ENCODE data around the gene POLR3B. TPM values are rescaled to one million over a fixed set of nuclear protein-coding genes. Genes with fewer than 3 reads are reported as not detected.

POLR3B gene
- total RNA-seq, 1 experiment from 2014 or later, result 12.9 TPM

GRCh38 chr12:106345746-106346145 lies 11.8 kb upstream of the POLR3B start:
- H3K9me3 ChIP-seq (ENCODE audit: insufficient read depth, low read depth), result no peaks in the 10 kb centered on the region; the same call in 1 of the 2 replicates
- DNase-seq, result peak; percentile 10 to 40
- no peaks in the 10 kb centered on the region for H3K27me3 ChIP-seq (ENCODE audit: insufficient read depth, low read depth)
- H3K79me2 ChIP-seq (ENCODE audit: low read depth), result no peaks in the 10 kb centered on the region
- H3K4me1 ChIP-seq (replicated peaks; ENCODE audit: insufficient read depth), result peaks cover 16% of the 10 kb centered on the region
- no peak overlapping the region for H3K27ac ChIP-seq
- CTCF ChIA-PET, result interaction anchor here (0.7 kb wide), 1 partner anchor 463 kb away, joined by 5 read pairs; no protein-coding TSS in a partner anchor
- no peaks in the 10 kb centered on the region for H3K9me2 ChIP-seq (ENCODE audit: insufficient read depth)
- H4K20me1 ChIP-seq (ENCODE audit: insufficient read depth), result peaks cover 4% of the 10 kb centered on the region; the same call in 1 of the 2 replicates
- H3K4me2 ChIP-seq, result no peak overlapping the region
- no peak overlapping the region for H2AFZ ChIP-seq
- 0 out of 2 replicates have a peak, but pooled peaks cover 9% of the 10 kb centered on the region for H3K36me3 ChIP-seq (ENCODE audit: low read depth)
- POLR2A ChIA-PET (ENCODE audit: unreplicated experiment), result no interaction called here
- intact Hi-C loops (cut with micrococcal nuclease; ENCODE audit: unreplicated experiment), result loop anchor here (5.0 kb wide), 1 partner anchor 118 kb away; no protein-coding TSS in a partner anchor
- H3F3A ChIP-seq (ENCODE audit: insufficient read depth, low read depth), result peaks cover 9% of the 10 kb centered on the region; the same call in 1 of the 2 replicates
- TF ChIP-seq EZH2 (IDR thresholded peaks at IDR 0.05; ENCODE audit: low read depth), result no peak
- peak; percentile 51; the same call in 1 of the 2 replicates for TF ChIP-seq CTCF (conservative IDR thresholded peaks at IDR 0.05)
- H3K4me3 ChIP-seq, result no peak overlapping the region
- BruUV-seq (replicated peaks), result no TSS peak

DNA sequence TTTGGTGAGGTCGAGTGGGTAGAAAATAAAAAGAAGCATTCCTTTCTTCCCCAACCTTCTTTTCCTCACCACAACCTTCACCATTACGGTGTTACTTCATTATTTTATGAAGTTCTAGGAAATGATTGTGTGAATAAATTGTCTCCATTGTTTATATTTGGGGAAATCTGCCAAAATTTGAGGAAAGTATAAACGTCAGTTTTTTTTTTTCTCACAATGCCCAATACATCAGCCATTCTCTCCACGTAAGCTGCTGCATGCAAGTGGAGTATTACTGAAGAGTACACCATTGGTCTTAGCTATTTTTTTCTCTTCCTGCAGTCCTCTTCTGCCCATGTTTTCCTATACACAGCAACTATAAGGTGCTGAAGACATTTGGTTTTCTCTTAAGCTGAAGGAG lies 9.1 kb upstream of the POLR3B start:
- Histone ChIP-seq H3K4me3 (no peak overlapping the region), H3K27me3 (ENCODE audit: insufficient read depth, low read depth) (no peaks in the 10 kb centered on the region), H3K36me3 (ENCODE audit: low read depth) (0 out of 2 replicates have a peak, but pooled peaks cover 9% of the 10 kb centered on the region), H3K79me2 (ENCODE audit: low read depth) (no peaks in the 10 kb centered on the region), H4K20me1 (ENCODE audit: insufficient read depth) (no peaks in the 10 kb centered on the region), H3K4me1 (replicated peaks; ENCODE audit: insufficient read depth) (peaks cover under 1% of the 10 kb centered on the region; the same call in 1 of the 2 replicates), H3K9me3 (ENCODE audit: insufficient read depth, low read depth) (no peaks in the 10 kb centered on the region; the same call in 1 of the 2 replicates), H3K27ac (no peak overlapping the region), H2AFZ (no peak overlapping the region), H3K4me2 (no peak overlapping the region), H3K9me2 (ENCODE audit: insufficient read depth) (no peaks in the 10 kb centered on the region), H3F3A (ENCODE audit: insufficient read depth, low read depth) (no peaks in the 10 kb centered on the region)
- no peak for DNase-seq
- POLR2A ChIA-PET (ENCODE audit: unreplicated experiment), result interaction anchor here (0.5 kb wide), 1 partner anchor 48 kb away, joined by 3 read pairs; no protein-coding TSS in a partner anchor
- TF ChIP-seq EZH2 (IDR thresholded peaks at IDR 0.05; ENCODE audit: low read depth) (no peak), CTCF (conservative IDR thresholded peaks at IDR 0.05) (no peak)
- CTCF ChIA-PET, result interaction anchor here (0.7 kb wide), 1 partner anchor 1966 kb away, joined by 5 read pairs; no protein-coding TSS in a partner anchor
- intact Hi-C loops (cut with micrococcal nuclease; ENCODE audit: unreplicated experiment), result loop anchor here (5.0 kb wide), 1 partner anchor 121 kb away; no protein-coding TSS in a partner anchor
- no TSS peak for BruUV-seq (replicated peaks)

GRCh38 chr12:106353175-106353574 lies 4.4 kb upstream of the POLR3B start:
- CTCF ChIA-PET, result no interaction called here
- Histone ChIP-seq H3K4me2 (no peak overlapping the region), H3K27ac (no peak overlapping the region), H3F3A (ENCODE audit: insufficient read depth, low read depth) (peaks cover 1% of the 10 kb centered on the region; the same call in 1 of the 2 replicates), H3K27me3 (ENCODE audit: insufficient read depth, low read depth) (no peaks in the 10 kb centered on the region), H4K20me1 (ENCODE audit: insufficient read depth) (no peaks in the 10 kb centered on the region), H3K36me3 (ENCODE audit: low read depth) (no peaks in the 10 kb centered on the region), H3K79me2 (ENCODE audit: low read depth) (no peaks in the 10 kb centered on the region), H3K9me2 (ENCODE audit: insufficient read depth) (no peaks in the 10 kb centered on the region), H3K4me1 (replicated peaks; ENCODE audit: insufficient read depth) (peaks cover 9% of the 10 kb centered on the region), H2AFZ (no peak overlapping the region), H3K4me3 (no peak overlapping the region), H3K9me3 (ENCODE audit: insufficient read depth, low read depth) (no peaks in the 10 kb centered on the region)
- intact Hi-C loops (cut with micrococcal nuclease; ENCODE audit: unreplicated experiment), result no loop called here
- BruUV-seq (replicated peaks), result no TSS peak
- TF ChIP-seq EZH2 (IDR thresholded peaks at IDR 0.05; ENCODE audit: low read depth) (no peak), CTCF (conservative IDR thresholded peaks at IDR 0.05) (no peak)
- no peak for DNase-seq
- POLR2A ChIA-PET (ENCODE audit: unreplicated experiment), result no interaction called here
